Fibroblast of the conjunctiva (primary cell): ENCODE measurements around the gene CCDC148.
"Not testable (repeated sequence)": the region's sequence is repeated elsewhere in the genome, so short reads cannot be mapped to it uniquely, and the experiment has no call there.

ENCODE experiments used
- DNase-seq: peaks from one replicate; pipeline ENCODE4 v3.0.0-alpha.2; 2010; ENCODE audit warnings: low read depth

Gene CCDC148

GRCh38 chr2:158351466-158351816 is 105.1 kb downstream of the CCDC148 start:
- DNase-seq, result not testable (repeated sequence)

GRCh38 chr2:158350751-158351465 is 105.6 kb downstream of the CCDC148 start:
- not testable (repeated sequence) for DNase-seq

GRCh38 chr2:158346032-158346431 is 110.5 kb downstream of the CCDC148 start:
- DNase-seq, result no peak

- no peak for DNase-seq
These were observed 117.0 kb downstream of the CCDC148 start for GRCh38 chr2:158339513-158339912.

GRCh38 chr2:158337018-158337417 is 119.5 kb downstream of the CCDC148 start:
- DNase-seq, result no peak

- DNase-seq, result not testable (repeated sequence)
These were observed 124.8 kb downstream of the CCDC148 start for GRCh38 chr2:158331799-158332198.

- no peak for DNase-seq
These were observed 130.7 kb downstream of the CCDC148 start for GRCh38 chr2:158325782-158326340.

GRCh38 chr2:158325031-158325781 is 131.3 kb downstream of the CCDC148 start:
- DNase-seq, result no peak

GRCh38 chr2:158323381-158323780 is 133.2 kb downstream of the CCDC148 start:
- DNase-seq, result no peak

- DNase-seq, result no peak
These were observed 135.3 kb downstream of the CCDC148 start for GRCh38 chr2:158321264-158321663.

GRCh38 chr2:158319269-158319668 is 137.3 kb downstream of the CCDC148 start:
- DNase-seq, result no peak

GRCh38 chr2:158317642-158318041 is 138.9 kb downstream of the CCDC148 start:
- DNase-seq, result no peak

- no peak for DNase-seq
These were observed 140.6 kb downstream of the CCDC148 start for GRCh38 chr2:158315803-158316414.

GRCh38 chr2:158315000-158315399 is 141.6 kb downstream of the CCDC148 start:
- DNase-seq, result no peak

- no peak for DNase-seq
These were observed 142.8 kb downstream of the CCDC148 start for GRCh38 chr2:158313734-158314133.

GRCh38 chr2:158312981-158313380 is 143.6 kb downstream of the CCDC148 start:
- DNase-seq, result no peak

GRCh38 chr2:158310407-158310806 is 146.1 kb downstream of the CCDC148 start:
- DNase-seq, result not testable (repeated sequence)

GRCh38 chr2:158305501-158305900 is 151.1 kb downstream of the CCDC148 start:
- DNase-seq, result no peak

- no peak for DNase-seq
These were observed 156.2 kb downstream of the CCDC148 start for GRCh38 chr2:158300394-158300793.

- DNase-seq, result peak; percentile 0
These were observed 158.9 kb downstream of the CCDC148 start for GRCh38 chr2:158297606-158298005.

GRCh38 chr2:158297120-158297519 is 159.4 kb downstream of the CCDC148 start:
- no peak for DNase-seq

GRCh38 chr2:158293722-158294121 is 162.8 kb downstream of the CCDC148 start:
- DNase-seq, result no peak
